ENCODE measurements around the gene RBBP6.

GRCh38 chr16:24520983-24521382, 18.4 kb upstream of the RBBP6 start:
- TF ChIP-seq POLR2A (IDR thresholded peaks at IDR 0.05; ENCODE audit: low read depth, low read length), result no peak
- no peak for TF ChIP-seq POLR2AphosphoS5 (IDR thresholded peaks at IDR 0.05; ENCODE audit: low read depth, low read length)
- no peak for TF ChIP-seq TAF1 (IDR thresholded peaks at IDR 0.05; ENCODE audit: borderline replicate concordance, low read depth, low read length)
